Measurements from ENCODE around the gene ALDH1A2. TPM values are rescaled to one million over a fixed set of nuclear protein-coding genes. Genes with fewer than 3 reads are reported as not detected.

The ALDH1A2 gene
- polyA plus RNA-seq, 4 donors, result 0.45 to 2.5 (median 0.97) TPM; not detected in 1

Other genes starting within 250 kb of the ALDH1A2 start
- gene AQP9, start 72.7 kb upstream of the ALDH1A2 start, polyA plus RNA-seq, result 1 to 10 TPM in 1 of 4 donors, under 1 TPM in 3; 0.03 to 2.2 (median 0.46) TPM